Lung microvascular endothelial cell (primary cell): ENCODE results near the gene GAN. TPM values are rescaled to one million over a fixed set of nuclear protein-coding genes. Genes with fewer than 3 reads are reported as not detected.

ENCODE experiments used
- DNase-seq, 2 donors: peaks; one replicate each; pipeline versions ENCODE4 v3.0.0 to v3.0.0-alpha.2; 2010; ENCODE audit warnings: low read depth in 2 of 2
- total RNA-seq: library from RNA; depleted of rRNA; stranded (reverse); fragments of >200 nt; gene quantifications from 2 replicates; pipeline ENCODE4 v1.2.1, GENCODE V29; 2014

GAN gene
- total RNA-seq = 4.4 and 5.0 TPM in 2 replicates

DNA sequence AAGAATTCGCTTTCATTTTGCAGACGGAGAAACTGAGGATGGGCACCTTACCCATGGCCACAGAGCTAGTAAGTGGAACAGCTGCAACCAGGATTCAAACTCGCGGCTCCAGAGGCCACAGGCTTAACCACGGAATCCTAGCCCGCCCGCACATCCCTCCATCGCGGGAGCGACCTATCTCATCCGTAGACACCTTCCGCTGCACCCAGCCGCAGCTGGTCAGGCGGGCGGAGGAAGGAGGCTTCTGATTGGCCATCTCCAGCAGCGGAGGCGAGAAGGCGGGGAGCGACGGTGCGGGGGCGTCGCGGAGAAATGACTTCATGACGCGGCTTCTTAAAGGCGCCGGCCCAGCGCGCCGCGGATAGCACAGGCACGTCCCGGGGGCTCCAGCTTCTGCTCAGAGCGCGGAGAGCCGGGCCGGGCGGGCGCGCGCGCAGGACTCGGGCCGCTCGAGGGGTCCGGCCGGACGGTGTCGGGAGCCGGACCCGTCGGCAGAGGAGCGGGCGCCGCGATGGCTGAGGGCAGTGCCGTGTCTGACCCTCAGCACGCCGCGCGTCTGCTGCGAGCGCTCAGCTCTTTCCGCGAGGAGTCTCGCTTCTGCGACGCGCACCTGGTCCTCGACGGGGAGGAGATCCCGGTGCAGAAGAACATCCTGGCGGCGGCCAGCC is at the start of gene GAN:
Gene GAN, plus strand, starts transcription at position 360 of the 668 bp plus-strand sequence. Its CDS starts 152 bp downstream, at position 512.
- DNase-seq = peak; percentile 98

GRCh38 chr16:81265052-81265451 is 49.7 kb upstream of the GAN start:
- no peak for DNase-seq

- no peak for DNase-seq
Measured at GRCh38 chr16:81265658-81266451, 48.9 kb upstream of the GAN start.

- DNase-seq = no peak
Measured at GRCh38 chr16:81266680-81267095, 48.1 kb upstream of the GAN start.

DNA sequence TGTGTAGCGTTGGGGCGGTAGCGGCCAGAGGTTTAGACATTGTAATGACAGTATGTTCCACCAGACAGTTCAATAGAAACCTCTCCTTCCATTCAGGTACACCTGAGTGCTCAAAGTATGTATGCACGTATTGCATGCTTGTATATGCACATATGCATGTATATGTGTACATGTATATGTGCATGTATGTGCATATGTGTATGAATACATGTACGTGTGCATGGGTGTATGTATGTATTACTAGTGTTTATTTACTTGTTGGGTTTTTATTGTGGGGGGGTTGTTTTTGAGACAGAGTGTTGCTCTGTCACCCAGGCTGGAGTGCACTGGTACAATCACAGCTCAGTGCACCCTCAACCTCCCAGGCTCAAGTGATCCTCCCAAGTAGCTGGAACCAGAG is 46.3 kb upstream of the GAN start:
- no peak for DNase-seq

DNA sequence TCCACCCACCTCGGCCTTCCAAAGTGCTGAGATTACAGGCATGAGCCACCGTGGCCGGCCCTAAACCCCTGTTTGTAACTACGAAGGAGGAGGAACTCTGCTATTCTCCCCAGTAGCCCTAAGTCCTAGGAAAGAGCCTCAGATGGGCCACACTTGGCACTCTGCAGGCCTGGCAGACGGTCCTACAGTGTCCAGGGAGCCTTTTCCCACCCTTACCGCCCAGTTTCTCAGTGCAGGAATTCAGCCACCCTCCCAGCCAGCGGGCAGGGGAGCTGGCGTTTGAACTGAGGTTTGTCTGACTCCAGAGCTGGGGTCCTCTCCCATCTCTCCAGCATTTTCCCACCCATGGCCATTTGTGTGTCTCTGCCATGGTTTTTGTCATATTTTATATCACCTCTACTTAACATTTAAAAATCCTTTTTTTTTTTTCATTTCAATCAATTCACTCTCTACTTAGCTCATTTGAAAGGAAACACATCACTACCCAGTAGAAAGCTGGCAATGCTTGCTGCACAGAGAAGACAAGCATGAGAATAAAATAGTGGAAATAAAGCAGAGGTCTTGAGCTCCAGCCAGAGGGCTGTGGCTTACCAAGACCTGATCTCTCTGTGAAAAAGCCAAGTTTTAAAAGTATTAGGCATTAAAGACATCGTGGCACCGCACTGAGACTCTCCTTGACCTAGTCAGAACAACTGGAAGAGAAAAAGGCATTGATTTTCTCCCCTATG is 41.4 kb upstream of the GAN start:
- no peak for DNase-seq

DNA sequence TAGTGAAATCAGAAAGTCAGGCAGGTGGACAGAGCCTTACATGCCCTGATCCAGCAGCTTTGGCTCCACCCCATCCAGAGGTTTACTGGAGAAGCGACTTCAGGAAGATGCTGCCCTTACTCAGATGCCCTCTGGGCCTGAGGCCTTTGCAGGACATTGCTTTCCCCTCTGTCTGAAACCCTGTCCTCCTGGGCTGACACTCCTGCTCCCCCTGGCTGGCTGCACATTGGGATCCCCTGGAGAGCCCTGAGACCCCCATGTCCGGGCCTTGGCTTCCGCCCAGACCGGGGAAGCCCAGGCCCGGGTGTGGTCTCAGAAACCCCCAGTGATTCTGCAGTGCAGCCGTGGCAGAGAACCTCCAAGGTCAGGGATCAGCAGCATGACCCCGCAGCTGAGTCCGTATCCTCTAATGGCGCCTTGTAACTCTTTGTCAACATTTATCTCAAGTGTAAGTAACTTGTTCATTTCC is 39.7 kb upstream of the GAN start:
- no peak for DNase-seq

GRCh38 chr16:81275795-81276194 is 39.0 kb upstream of the GAN start:
- DNase-seq = no peak

GRCh38 chr16:81276323-81276722 is 38.4 kb upstream of the GAN start:
- DNase-seq = no peak

DNA sequence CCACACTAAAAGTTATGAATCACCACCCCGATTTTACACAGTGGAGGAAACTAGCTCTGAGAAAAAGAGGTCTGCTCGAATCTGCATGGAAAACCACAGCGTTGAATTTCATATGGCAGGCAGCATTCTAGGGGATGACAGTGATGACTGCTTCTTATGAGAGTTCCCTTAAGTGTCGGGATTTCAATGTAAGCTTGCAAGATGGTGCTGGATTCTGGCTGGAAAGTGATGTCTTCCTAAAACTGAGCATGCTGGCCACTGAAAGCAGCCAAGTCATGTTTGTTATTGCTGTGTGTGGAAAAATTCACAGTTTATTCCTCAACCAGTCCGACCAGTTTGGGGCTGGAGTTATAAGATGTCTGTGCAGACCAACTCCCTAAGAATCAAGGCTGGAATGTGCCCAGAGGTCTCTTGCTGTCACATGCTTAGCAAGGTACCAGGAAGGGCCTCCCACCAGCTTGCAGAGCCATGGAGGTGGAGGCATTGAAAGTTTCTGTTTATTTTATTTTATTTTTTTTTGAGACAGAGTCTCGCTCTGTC is 37.2 kb upstream of the GAN start:
- DNase-seq = no peak

- no peak for DNase-seq
Measured at GRCh38 chr16:81278526-81278925, 36.2 kb upstream of the GAN start.

GRCh38 chr16:81279392-81279791 is 35.4 kb upstream of the GAN start:
- peak; percentile 8 to 86 for DNase-seq

GRCh38 chr16:81280393-81280792 is 34.4 kb upstream of the GAN start:
- peak; percentile 27 to 72 for DNase-seq

DNA sequence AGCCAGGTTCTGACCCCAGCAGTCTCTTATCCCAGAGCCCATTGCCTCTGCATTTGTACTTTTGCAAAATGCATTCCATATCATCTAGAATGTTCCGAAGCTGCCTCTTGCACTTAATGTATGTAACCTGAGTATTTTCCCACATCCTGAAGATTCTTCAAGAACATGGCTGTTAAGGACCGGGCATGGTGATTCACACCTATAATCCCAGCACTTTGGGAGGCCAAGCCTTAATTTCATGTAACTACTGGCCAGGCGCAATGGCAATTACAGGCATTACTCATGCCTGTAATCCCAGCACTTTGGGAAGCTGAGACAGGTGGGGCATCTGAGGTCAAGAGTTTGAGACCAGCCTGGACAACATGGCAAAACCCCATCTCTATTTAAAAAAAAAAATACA is 31.7 kb upstream of the GAN start:
- no peak for DNase-seq

- no peak for DNase-seq
Measured at GRCh38 chr16:81284995-81285600, 29.7 kb upstream of the GAN start.

- no peak for DNase-seq
Measured at GRCh38 chr16:81286190-81286589, 28.6 kb upstream of the GAN start.

DNA sequence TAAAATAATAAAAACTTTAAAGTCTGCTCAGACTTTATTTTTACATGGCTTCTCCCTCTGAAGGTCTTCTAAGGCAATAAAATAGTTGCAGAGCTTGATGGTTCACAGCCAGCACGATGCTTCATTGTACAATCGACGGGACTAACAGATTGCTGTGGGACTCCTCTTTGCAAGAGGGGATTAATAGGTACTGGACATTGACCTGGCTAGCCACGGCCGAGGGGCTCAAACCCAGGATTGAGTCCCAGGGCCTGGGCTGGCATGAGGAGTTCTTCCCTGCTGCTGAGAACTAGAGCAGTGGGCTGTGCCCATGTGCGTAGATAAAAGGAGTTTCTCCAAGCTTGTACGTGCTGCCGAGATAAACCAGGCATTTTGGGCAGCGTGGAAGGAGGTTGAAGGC is 23.6 kb upstream of the GAN start:
- DNase-seq = no peak

DNA sequence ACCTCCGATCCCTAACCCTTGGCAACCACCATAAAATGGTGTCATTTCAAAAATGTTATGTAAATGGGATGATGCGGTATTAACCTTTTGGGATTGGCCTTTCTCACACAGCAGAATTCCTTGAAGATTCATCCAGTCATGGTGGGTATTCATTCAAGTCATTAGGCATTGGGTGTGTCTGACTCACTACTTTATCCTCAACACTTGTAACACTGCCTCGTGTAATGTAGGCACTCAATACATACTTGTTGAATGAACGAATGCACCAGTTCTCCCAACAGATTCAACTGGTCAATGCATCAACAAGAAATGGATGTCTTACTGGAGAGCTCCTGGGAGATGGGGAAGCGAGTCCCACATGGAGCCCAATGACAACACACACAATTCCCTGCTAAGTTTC is 21.8 kb upstream of the GAN start:
- DNase-seq = no peak

DNA sequence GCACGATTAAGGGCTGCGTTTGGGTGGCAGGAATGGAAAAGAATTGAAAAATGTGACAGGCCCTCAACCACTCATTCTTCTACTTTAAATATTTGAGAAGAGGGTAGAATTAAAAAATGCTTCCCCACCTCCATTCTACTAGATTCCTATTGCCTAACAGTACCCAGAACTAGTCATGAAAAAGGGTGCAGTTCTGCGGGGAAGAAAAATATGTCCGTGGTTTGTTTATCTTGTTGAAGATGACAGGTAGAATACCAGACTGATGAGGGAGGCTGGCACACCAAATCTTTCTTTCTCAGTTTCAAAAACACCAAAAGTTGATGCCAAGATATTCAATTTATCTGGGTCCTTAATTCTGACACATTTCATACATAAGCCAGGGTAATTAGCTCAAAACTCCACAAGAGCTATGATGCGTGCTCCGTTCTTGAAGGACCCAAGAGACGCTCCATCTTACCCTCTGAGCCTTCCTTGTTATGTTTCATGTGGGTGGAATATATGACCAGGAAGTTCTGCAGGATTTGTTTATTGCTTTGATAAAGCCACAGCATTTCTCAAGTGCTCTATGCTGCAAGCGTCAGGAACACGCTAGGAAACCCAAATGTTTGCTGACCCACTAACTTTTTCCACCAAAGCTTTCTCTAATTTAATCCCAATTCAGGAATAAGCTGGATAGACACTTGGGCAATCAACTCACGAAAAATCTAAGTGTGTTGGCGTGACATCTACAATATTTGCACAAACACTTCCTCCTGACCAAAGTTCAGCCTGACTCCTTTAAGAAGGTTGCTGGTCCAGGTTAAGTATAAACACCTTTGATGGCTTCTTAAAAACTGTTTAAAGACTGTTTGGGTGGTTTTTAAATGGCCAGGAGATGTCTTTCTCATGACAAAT is 20.6 kb upstream of the GAN start:
- DNase-seq = no peak

GRCh38 chr16:81296631-81297030 is 18.1 kb upstream of the GAN start:
- DNase-seq = no peak

DNA sequence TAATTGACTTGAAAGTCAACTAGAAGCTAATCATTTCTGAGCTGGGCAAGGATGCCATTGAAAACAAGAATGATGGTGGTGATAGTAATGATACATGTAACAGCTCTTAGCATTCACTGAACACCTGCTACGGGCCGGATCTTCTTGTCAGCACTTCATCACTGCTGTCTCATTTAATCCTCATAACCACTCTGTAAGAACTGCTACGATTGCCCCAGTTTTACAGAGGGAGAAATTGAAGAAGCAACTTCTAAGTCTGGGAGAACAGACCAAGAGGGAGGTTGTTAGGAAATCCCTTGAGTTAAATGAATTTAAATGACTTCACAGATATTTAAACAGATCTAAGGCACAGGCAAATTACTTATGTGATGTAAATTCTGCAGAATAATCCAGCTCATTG is 7.0 kb upstream of the GAN start:
- DNase-seq = no peak
